Mesendoderm (in vitro differentiated cells): ENCODE results near the gene DEPDC7.

Source experiments
- DNase-seq: peaks from one replicate; pipeline ENCODE4 v3.0.0; 2013
- H2AK5ac ChIP-seq: 2 replicates; pipeline ENCODE4 v1.6.1; 2013; ENCODE audit warnings: low read length, inconsistent platforms
- H2BK120ac ChIP-seq: 2 replicates; pipeline ENCODE4 v1.6.1; 2013; ENCODE audit warnings: low read depth, mild to moderate bottlenecking, low read length, moderate library complexity, mixed read lengths
- H2BK15ac ChIP-seq: replicated peaks from 2 replicates; pipeline ENCODE4 v1.6.1; 2013; ENCODE audit warnings: low read depth, mild to moderate bottlenecking, moderate library complexity
- H2BK5ac ChIP-seq: 2 replicates; pipeline ENCODE4 v1.6.1; 2013; ENCODE audit warnings: low read length, inconsistent platforms
- H3K18ac ChIP-seq: 2 replicates; pipeline ENCODE4 v1.6.1; 2013; ENCODE audit warnings: mild to moderate bottlenecking, low read length, mixed read lengths
- H3K23ac ChIP-seq: one replicate; pipeline ENCODE4 v1.6.1; 2013; ENCODE audit warnings: low read length
- H3K27ac ChIP-seq: 2 replicates; pipeline ENCODE4 v1.5.1; 2013; ENCODE audit warnings: low read depth, mild to moderate bottlenecking, inconsistent platforms, low read length, moderate library complexity
- H3K27me3 ChIP-seq: 2 replicates; pipeline ENCODE4 v1.6.1; 2013; ENCODE audit warnings: low read length, control low read depth, mild to moderate bottlenecking, inconsistent platforms; ENCODE audit not compliant: insufficient read depth, poor library complexity
- H3K36me3 ChIP-seq: 2 replicates; pipeline ENCODE4 v1.6.1; 2013; ENCODE audit warnings: low read length, inconsistent platforms; ENCODE audit not compliant: control insufficient read depth, insufficient read depth
- H3K4ac ChIP-seq: one replicate; pipeline ENCODE4 v1.6.1; 2013; ENCODE audit warnings: low read depth, mild to moderate bottlenecking, low read length, moderate library complexity
- H3K4me1 ChIP-seq: 2 replicates; pipeline ENCODE4 v1.6.1; 2013; ENCODE audit warnings: low read depth, low read length, inconsistent platforms; ENCODE audit not compliant: control insufficient read depth
- H3K4me2 ChIP-seq: 2 replicates; pipeline ENCODE4 v1.6.1; 2013; ENCODE audit warnings: low read length
- H3K4me3 ChIP-seq: 2 replicates; pipeline ENCODE4 v1.5.1; 2013; ENCODE audit warnings: mild to moderate bottlenecking, low read length
- H3K56ac ChIP-seq: one replicate; pipeline ENCODE4 v1.6.1; 2013; ENCODE audit warnings: low read length
- H3K79me1 ChIP-seq: 2 replicates; pipeline ENCODE4 v1.6.1; 2013; ENCODE audit warnings: low read length, inconsistent platforms
- H3K79me2 ChIP-seq: 2 replicates; pipeline ENCODE4 v1.6.1; 2013; ENCODE audit warnings: mild to moderate bottlenecking, low read length; ENCODE audit not compliant: control insufficient read depth, insufficient read depth
- H3K9ac ChIP-seq: 2 replicates; pipeline ENCODE4 v1.6.1; 2013; ENCODE audit warnings: low read length, inconsistent platforms
- H4K5ac ChIP-seq: one replicate; pipeline ENCODE4 v1.6.1; 2013; ENCODE audit warnings: low read length
- H4K8ac ChIP-seq: one replicate; pipeline ENCODE4 v1.6.1; 2013; ENCODE audit warnings: low read depth, mild to moderate bottlenecking, control low read depth, low read length, moderate library complexity
- WGBS: extraction: QIAGEN DNeasy Blood & Tissue Kit; methylation state at CpG from one replicate; pipeline ENCODE4 v1.1.7; 2013; ENCODE audit warnings: low lambda C conversion rate, missing lambda C conversion rate; ENCODE audit not compliant: insufficient coverage; ENCODE audit errors: extremely low coverage; 5-methylcytosine and 5-hydroxymethylcytosine counted together

DEPDC7 gene

GRCh38 chr11:33016654-33017053 is 976 bp downstream of the DEPDC7 start:
- H3K23ac ChIP-seq = no peak overlapping the region
- no CpG with 5 or more reads among the region's 4 CpGs for WGBS
- H3K4me1 ChIP-seq = no peaks in the 10 kb centered on the region

GRCh38 chr11:33017478-33017877 is 1.8 kb downstream of the DEPDC7 start:
- H2BK5ac ChIP-seq = no peak overlapping the region
- H3K36me3 ChIP-seq = no peaks in the 10 kb centered on the region
- H3K23ac ChIP-seq = no peak overlapping the region
- peaks cover 2% of the 10 kb centered on the region for H3K27me3 ChIP-seq
- H3K56ac ChIP-seq = no peak overlapping the region
- H3K79me1 ChIP-seq = no peaks in the 10 kb centered on the region
- no peak overlapping the region for H3K27ac ChIP-seq
- peak overlapping the region; percentile 14 for H3K9ac ChIP-seq
- no peaks in the 10 kb centered on the region for H3K79me2 ChIP-seq
- H3K4me3 ChIP-seq = no peak overlapping the region
- no peak overlapping the region for H2AK5ac ChIP-seq
- no peak overlapping the region for H2BK120ac ChIP-seq
- no CpG with 5 or more reads among the region's 9 CpGs for WGBS
- no peak for DNase-seq
- H2BK15ac ChIP-seq = no peak overlapping the region
- H4K5ac ChIP-seq = no peak overlapping the region
- H3K4me1 ChIP-seq = no peaks in the 10 kb centered on the region
- no peak overlapping the region for H4K8ac ChIP-seq
- H3K18ac ChIP-seq = no peak overlapping the region
- no peak overlapping the region for H3K4ac ChIP-seq
- no peak overlapping the region for H3K4me2 ChIP-seq

More at GRCh38 chr11:33016654-33017053, 976 bp downstream of the DEPDC7 start:
- Histone ChIP-seq H3K4me3 (no peak overlapping the region), H2BK15ac (no peak overlapping the region), H3K27ac (no peak overlapping the region), H3K18ac (no peak overlapping the region), H3K4me2 (no peak overlapping the region), H3K79me1 (no peaks in the 10 kb centered on the region), H3K56ac (no peak overlapping the region), H3K79me2 (no peaks in the 10 kb centered on the region), H2AK5ac (no peak overlapping the region), H4K5ac (no peak overlapping the region), H3K4ac (no peak overlapping the region), H3K36me3 (no peaks in the 10 kb centered on the region), H3K9ac (peak overlapping the region; percentile 70), H2BK120ac (no peak overlapping the region), H2BK5ac (no peak overlapping the region), H3K27me3 (peaks cover 2% of the 10 kb centered on the region), H4K8ac (no peak overlapping the region)
- DNase-seq = no peak

- Histone ChIP-seq H2BK5ac (no peak overlapping the region), H3K4me1 (no peaks in the 10 kb centered on the region), H4K5ac (no peak overlapping the region), H3K23ac (no peak overlapping the region), H2BK120ac (no peak overlapping the region), H3K79me1 (no peaks in the 10 kb centered on the region), H3K36me3 (no peaks in the 10 kb centered on the region), H3K4ac (no peak overlapping the region), H3K4me3 (no peak overlapping the region), H3K9ac (no peak overlapping the region), H2AK5ac (no peak overlapping the region), H4K8ac (no peak overlapping the region), H3K18ac (no peak overlapping the region), H2BK15ac (no peak overlapping the region), H3K27ac (no peak overlapping the region), H3K56ac (no peak overlapping the region), H3K79me2 (no peaks in the 10 kb centered on the region), H3K4me2 (no peak overlapping the region), H3K27me3 (peaks cover 2% of the 10 kb centered on the region)
- no CpG with 5 or more reads among the region's 3 CpGs for WGBS
- DNase-seq = no peak
Observed at GRCh38 chr11:33017965-33018364, 2.3 kb downstream of the DEPDC7 start.

- H4K8ac ChIP-seq = no peak overlapping the region
- no peak overlapping the region for H3K4ac ChIP-seq
- no peak overlapping the region for H2BK15ac ChIP-seq
- H3K23ac ChIP-seq = no peak overlapping the region
- H3K4me2 ChIP-seq = no peak overlapping the region
- H3K9ac ChIP-seq = no peak overlapping the region
- no peak overlapping the region for H3K18ac ChIP-seq
- no peaks in the 10 kb centered on the region for H3K36me3 ChIP-seq
- H2BK120ac ChIP-seq = no peak overlapping the region
- no peak overlapping the region for H2AK5ac ChIP-seq
- no peak overlapping the region for H3K4me3 ChIP-seq
- no CpG with 5 or more reads among the region's 6 CpGs for WGBS
- H4K5ac ChIP-seq = no peak overlapping the region
- H3K4me1 ChIP-seq = no peaks in the 10 kb centered on the region
- H2BK5ac ChIP-seq = no peak overlapping the region
- no peak overlapping the region for H3K56ac ChIP-seq
- H3K79me2 ChIP-seq = no peaks in the 10 kb centered on the region
- H3K27me3 ChIP-seq = peaks cover 2% of the 10 kb centered on the region
- no peak for DNase-seq
- H3K79me1 ChIP-seq = no peaks in the 10 kb centered on the region
- no peak overlapping the region for H3K27ac ChIP-seq
Observed at GRCh38 chr11:33018840-33019239, 3.2 kb downstream of the DEPDC7 start.

- H3K4me2 ChIP-seq = no peak overlapping the region
- DNase-seq = no peak
- no peak overlapping the region for H2AK5ac ChIP-seq
- H4K8ac ChIP-seq = no peak overlapping the region
- no peak overlapping the region for H2BK5ac ChIP-seq
- no peaks in the 10 kb centered on the region for H3K4me1 ChIP-seq
- no peak overlapping the region for H3K4ac ChIP-seq
- H3K18ac ChIP-seq = no peak overlapping the region
- no CpG with 5 or more reads among the region's 1 CpG for WGBS
- H3K27ac ChIP-seq = no peak overlapping the region
- no peak overlapping the region for H2BK120ac ChIP-seq
- no peaks in the 10 kb centered on the region for H3K79me2 ChIP-seq
- H4K5ac ChIP-seq = no peak overlapping the region
- H3K36me3 ChIP-seq = no peaks in the 10 kb centered on the region
- no peak overlapping the region for H3K4me3 ChIP-seq
- no peaks in the 10 kb centered on the region for H3K79me1 ChIP-seq
- peaks cover 2% of the 10 kb centered on the region for H3K27me3 ChIP-seq
- no peak overlapping the region for H2BK15ac ChIP-seq
- no peak overlapping the region for H3K56ac ChIP-seq
- no peak overlapping the region for H3K9ac ChIP-seq
- H3K23ac ChIP-seq = no peak overlapping the region
Observed at GRCh38 chr11:33021501-33021900, 5.8 kb downstream of the DEPDC7 start.

GRCh38 chr11:33021937-33022336 is 6.3 kb downstream of the DEPDC7 start:
- H4K8ac ChIP-seq = no peak overlapping the region
- no peaks in the 10 kb centered on the region for H3K79me1 ChIP-seq
- H2AK5ac ChIP-seq = no peak overlapping the region
- no peak overlapping the region for H3K4ac ChIP-seq
- no peaks in the 10 kb centered on the region for H3K36me3 ChIP-seq
- no peak overlapping the region for H3K9ac ChIP-seq
- no peak overlapping the region for H4K5ac ChIP-seq
- H3K18ac ChIP-seq = no peak overlapping the region
- no peak overlapping the region for H2BK5ac ChIP-seq
- H3K27me3 ChIP-seq = peaks cover 2% of the 10 kb centered on the region
- H3K56ac ChIP-seq = no peak overlapping the region
- no CpG with 5 or more reads among the region's 1 CpG for WGBS
- no peak overlapping the region for H3K4me2 ChIP-seq
- no peak for DNase-seq
- H3K27ac ChIP-seq = no peak overlapping the region
- no peaks in the 10 kb centered on the region for H3K79me2 ChIP-seq
- H3K4me3 ChIP-seq = no peak overlapping the region
- H2BK15ac ChIP-seq = no peak overlapping the region
- no peak overlapping the region for H3K23ac ChIP-seq
- H3K4me1 ChIP-seq = no peaks in the 10 kb centered on the region
- H2BK120ac ChIP-seq = no peak overlapping the region
